T-helper 17 cell (primary cell): Measurements from ENCODE around the gene PLA2G2D. TPM values are rescaled to one million over a fixed set of nuclear protein-coding genes. Genes with fewer than 3 reads are reported as not detected.

Experiments used
- ATAC-seq: fragments of 150-1000 bp; cut with Tn5 transposase; 2 replicates; pipeline ENCODE4 v1.10.0; 2021; ENCODE audit warnings: mild to moderate bottlenecking, moderate library complexity
- DNase-seq, 3 donors: peaks; one replicate each; pipeline versions ENCODE4 v3.0.0 to v3.0.0-alpha.2; 2020 to 2021
- H3K9me3 ChIP-seq: one replicate; pipeline ENCODE4 v1.7.0; 2013; ENCODE audit warnings: low read length, mild to moderate bottlenecking; ENCODE audit not compliant: control insufficient read depth, poor library complexity, severe bottlenecking
- H3K27ac Mint-ChIP-seq: one replicate; pipeline ENCODE4 v1.8.0; 2022; ENCODE audit warnings: mild to moderate bottlenecking, moderate library complexity, mixed read lengths
- H3K27me3 Mint-ChIP-seq: one replicate; pipeline ENCODE4 v1.8.0; 2022; ENCODE audit warnings: mixed read lengths
- H3K36me3 Mint-ChIP-seq: one replicate; pipeline ENCODE4 v1.8.0; 2022; ENCODE audit warnings: low read depth, mixed read lengths
- H3K4me1 Mint-ChIP-seq: one replicate; pipeline ENCODE4 v1.8.0; 2022; ENCODE audit warnings: mild to moderate bottlenecking, mixed read lengths
- H3K4me3 Mint-ChIP-seq: one replicate; pipeline ENCODE4 v1.8.0; 2022; ENCODE audit warnings: mild to moderate bottlenecking, moderate library complexity, mixed read lengths
- total RNA-seq, 4 donors: library from RNA in 2 of 4; stranded (reverse) in 2 of 4; gene quantifications; one replicate each; pipeline ENCODE4 v1.2.3 and lab custom pipeline; 2022 to 2026

Gene PLA2G2D
- total RNA-seq, 2 donors from 2014 or later, result not detected

DNA sequence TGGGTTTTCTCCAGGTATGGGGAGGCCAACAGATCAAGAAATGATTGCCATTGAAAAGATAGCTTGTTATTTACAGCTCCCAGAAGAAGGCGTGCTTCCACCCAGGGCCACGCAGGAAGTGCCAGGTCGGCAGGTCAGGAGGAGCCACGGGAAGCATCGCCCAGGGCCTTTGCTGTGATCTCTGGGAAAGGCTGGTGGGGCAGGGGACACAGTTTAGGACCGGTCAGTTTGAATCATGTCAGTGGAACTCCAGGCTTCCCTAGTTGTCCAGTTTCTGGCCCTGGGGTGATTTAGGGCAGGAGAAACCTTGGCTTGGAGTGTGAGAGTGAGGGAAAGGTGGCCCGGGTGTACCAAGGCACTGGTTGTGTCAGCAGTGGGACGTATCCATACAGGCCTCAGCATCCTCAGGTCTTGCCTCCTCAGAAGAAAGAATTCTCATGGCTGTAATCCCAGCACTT is 38.0 kb downstream of the PLA2G2D start:
- Mint-ChIP-seq H3K27me3 (peaks cover 71% of the 10 kb centered on the region), H3K4me3 (no peak overlapping the region)

GRCh38 chr1:20080441-20081352 is 38.6 kb downstream of the PLA2G2D start:
- no peak for ATAC-seq
- no peak for DNase-seq
- no peaks in the 10 kb centered on the region for H3K9me3 ChIP-seq
- Mint-ChIP-seq H3K27me3 (peaks cover 76% of the 10 kb centered on the region), H3K4me3 (no peak overlapping the region), H3K36me3 (peaks cover 2% of the 10 kb centered on the region), H3K27ac (peak overlapping the region; percentile 77), H3K4me1 (peaks cover 15% of the 10 kb centered on the region)

More for the DNA sequence above, 38.0 kb downstream of the PLA2G2D start:
- no peak for ATAC-seq
- H3K9me3 ChIP-seq, result no peaks in the 10 kb centered on the region
- peaks cover 15% of the 10 kb centered on the region for H3K4me1 Mint-ChIP-seq
- H3K36me3 Mint-ChIP-seq, result peaks cover 2% of the 10 kb centered on the region
- H3K27ac Mint-ChIP-seq, result peak overlapping the region; percentile 77
- DNase-seq, result no peak

- Mint-ChIP-seq H3K4me1 (peaks cover 15% of the 10 kb centered on the region), H3K36me3 (peaks cover 2% of the 10 kb centered on the region), H3K27ac (no peak overlapping the region), H3K4me3 (no peak overlapping the region), H3K27me3 (peaks cover 78% of the 10 kb centered on the region)
- ATAC-seq (no peak), DNase-seq (no peak)
- H3K9me3 ChIP-seq, result no peaks in the 10 kb centered on the region
Measured at GRCh38 chr1:20079661-20080305, 39.6 kb downstream of the PLA2G2D start.

GRCh38 chr1:20078711-20079110 is 40.6 kb downstream of the PLA2G2D start:
- ATAC-seq (no peak), DNase-seq (no peak)
- Mint-ChIP-seq H3K27ac (peak overlapping the region; percentile 24), H3K36me3 (peaks cover 2% of the 10 kb centered on the region), H3K27me3 (peaks cover 70% of the 10 kb centered on the region), H3K4me1 (peaks cover 15% of the 10 kb centered on the region), H3K4me3 (no peak overlapping the region)
- no peaks in the 10 kb centered on the region for H3K9me3 ChIP-seq

DNA sequence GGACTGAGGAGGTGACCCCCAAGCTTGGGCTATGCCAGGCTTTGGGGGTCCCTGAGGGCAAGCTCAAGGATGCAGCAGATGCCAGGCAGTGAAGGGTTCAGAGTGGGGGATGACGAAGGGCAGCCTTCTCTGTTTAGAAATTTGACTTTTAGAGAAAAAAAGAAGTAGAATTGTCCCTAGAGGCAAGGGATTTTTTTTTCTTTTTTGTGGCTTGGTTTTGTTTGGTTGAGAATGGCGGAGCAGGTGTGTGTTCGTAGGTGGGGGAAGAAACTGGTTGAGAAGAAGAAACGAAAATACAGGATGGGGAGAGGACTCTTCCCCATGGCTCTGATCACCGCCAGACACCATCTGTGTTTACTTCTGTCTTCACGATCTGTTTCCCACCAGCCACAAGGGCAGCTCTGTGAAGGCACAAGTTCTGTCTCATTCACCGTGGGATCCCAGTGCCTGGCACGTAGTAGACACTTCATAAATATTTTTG is 41.1 kb downstream of the PLA2G2D start:
- Mint-ChIP-seq H3K27me3 (peaks cover 67% of the 10 kb centered on the region), H3K4me1 (peaks cover 15% of the 10 kb centered on the region), H3K36me3 (peaks cover 2% of the 10 kb centered on the region), H3K4me3 (no peak overlapping the region), H3K27ac (peak overlapping the region; percentile 24)
- DNase-seq (no peak), ATAC-seq (peak; percentile 42)
- H3K9me3 ChIP-seq, result no peaks in the 10 kb centered on the region

DNA sequence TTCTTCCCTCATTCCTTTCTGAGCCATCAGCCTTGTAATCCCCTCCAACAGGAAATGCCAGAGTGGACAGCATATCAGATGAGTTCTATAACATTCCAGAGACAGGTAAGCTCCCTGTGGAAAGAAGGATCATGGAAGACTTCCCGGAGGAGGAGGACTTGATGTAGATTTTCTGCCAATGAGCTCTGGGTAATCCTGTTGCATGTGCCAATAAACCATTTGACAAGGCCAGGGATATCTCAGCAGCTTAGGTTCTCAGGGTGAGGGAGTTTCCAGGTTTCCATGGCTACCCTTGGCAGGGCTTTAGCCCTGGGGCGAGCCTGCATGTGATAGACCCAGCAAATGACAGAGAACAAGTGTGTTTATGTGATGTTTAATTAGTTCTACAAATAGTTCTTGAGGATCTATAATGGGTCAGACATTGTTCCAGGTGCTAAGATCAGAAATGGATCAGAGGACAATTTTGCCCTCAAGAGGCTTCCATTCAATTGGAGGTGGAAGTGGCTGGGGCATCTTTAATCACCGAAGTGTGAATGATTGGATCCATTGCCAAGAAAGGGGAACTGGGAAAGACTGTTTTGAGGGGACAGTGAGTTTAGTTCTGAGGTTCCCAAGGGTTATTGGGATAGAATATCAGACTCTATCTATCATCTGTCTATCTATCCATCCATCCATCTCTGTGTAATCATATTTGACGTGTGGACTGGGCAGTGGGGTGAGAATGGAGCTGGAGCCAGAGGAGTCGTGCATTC is 42.5 kb downstream of the PLA2G2D start:
- H3K9me3 ChIP-seq, result no peaks in the 10 kb centered on the region
- Mint-ChIP-seq H3K27ac (no peak overlapping the region), H3K4me1 (peaks cover 22% of the 10 kb centered on the region), H3K36me3 (peaks cover 2% of the 10 kb centered on the region), H3K27me3 (peaks cover 65% of the 10 kb centered on the region), H3K4me3 (no peak overlapping the region)
- DNase-seq, result no peak
- ATAC-seq, result no peak

DNA sequence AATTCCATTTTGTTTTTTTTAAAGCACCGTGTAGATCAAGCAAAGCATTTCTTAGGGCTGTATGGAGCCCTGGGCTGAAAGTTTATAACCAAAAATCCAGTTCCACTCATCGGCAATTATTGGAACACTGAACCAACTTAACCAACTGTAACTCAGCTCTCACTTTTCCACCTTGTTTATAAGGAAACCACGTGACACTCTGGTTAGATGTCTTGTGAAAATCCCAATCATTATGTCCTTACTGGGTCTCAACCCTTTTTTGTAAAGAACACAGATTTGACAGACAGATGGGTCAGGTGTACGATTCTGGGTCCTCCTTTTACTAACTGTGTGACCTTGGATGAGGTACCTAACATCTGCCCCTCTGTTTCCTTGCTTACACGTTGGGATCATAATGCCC is 43.1 kb downstream of the PLA2G2D start:
- no peak for ATAC-seq
- Mint-ChIP-seq H3K4me1 (peaks cover 18% of the 10 kb centered on the region), H3K36me3 (peaks cover 2% of the 10 kb centered on the region), H3K4me3 (no peak overlapping the region), H3K27me3 (peaks cover 59% of the 10 kb centered on the region), H3K27ac (no peak overlapping the region)
- DNase-seq, result no peak
- no peaks in the 10 kb centered on the region for H3K9me3 ChIP-seq

DNA sequence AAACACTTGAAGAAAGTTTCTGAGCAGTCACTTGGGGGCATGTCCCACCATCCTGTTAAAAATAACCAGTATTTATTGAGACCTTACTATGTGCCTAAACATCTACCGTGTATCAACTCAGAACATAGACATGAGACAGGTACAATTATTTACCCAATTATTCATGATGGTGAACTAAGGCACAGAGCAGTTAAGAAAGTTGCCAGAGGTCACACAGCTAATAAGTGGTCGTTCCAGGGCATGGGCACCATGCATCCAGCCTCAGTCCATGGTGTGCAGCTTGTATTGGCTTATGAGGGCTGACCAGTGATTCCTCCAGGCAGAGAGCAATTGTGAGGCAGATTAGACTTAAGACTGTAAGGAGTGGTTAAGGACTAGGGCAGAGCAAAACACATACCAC is 44.0 kb downstream of the PLA2G2D start:
- no peak for DNase-seq
- Mint-ChIP-seq H3K27ac (no peak overlapping the region), H3K4me3 (no peak overlapping the region), H3K27me3 (peaks cover 50% of the 10 kb centered on the region), H3K36me3 (peaks cover 2% of the 10 kb centered on the region), H3K4me1 (peaks cover 14% of the 10 kb centered on the region)
- no peaks in the 10 kb centered on the region for H3K9me3 ChIP-seq
- no peak for ATAC-seq

GRCh38 chr1:20074725-20075171 is 44.6 kb downstream of the PLA2G2D start:
- no peaks in the 10 kb centered on the region for H3K9me3 ChIP-seq
- Mint-ChIP-seq H3K27me3 (peaks cover 48% of the 10 kb centered on the region), H3K4me1 (peaks cover 13% of the 10 kb centered on the region), H3K27ac (no peak overlapping the region), H3K4me3 (no peak overlapping the region), H3K36me3 (peaks cover 2% of the 10 kb centered on the region)
- DNase-seq (no peak), ATAC-seq (no peak)

- DNase-seq, result no peak
- no peak for ATAC-seq
- Mint-ChIP-seq H3K4me3 (no peak overlapping the region), H3K27ac (no peak overlapping the region), H3K36me3 (peaks cover 2% of the 10 kb centered on the region), H3K4me1 (peaks cover 12% of the 10 kb centered on the region), H3K27me3 (peaks cover 52% of the 10 kb centered on the region)
- H3K9me3 ChIP-seq, result no peaks in the 10 kb centered on the region
Measured at GRCh38 chr1:20074055-20074724, 45.1 kb downstream of the PLA2G2D start.

- ATAC-seq, result no peak
- Mint-ChIP-seq H3K4me1 (peaks cover 12% of the 10 kb centered on the region), H3K27ac (no peak overlapping the region), H3K27me3 (peaks cover 48% of the 10 kb centered on the region), H3K4me3 (no peak overlapping the region), H3K36me3 (no peaks in the 10 kb centered on the region)
- no peaks in the 10 kb centered on the region for H3K9me3 ChIP-seq
- no peak for DNase-seq
Measured at GRCh38 chr1:20073256-20073655, 46.1 kb downstream of the PLA2G2D start.

- no peaks in the 10 kb centered on the region for H3K9me3 ChIP-seq
- ATAC-seq, result no peak
- DNase-seq, result no peak
- no peaks in the 10 kb centered on the region for H3K36me3 Mint-ChIP-seq
- peaks cover 43% of the 10 kb centered on the region for H3K27me3 Mint-ChIP-seq
- peaks cover 7% of the 10 kb centered on the region for H3K4me1 Mint-ChIP-seq
- H3K27ac Mint-ChIP-seq, result no peak overlapping the region
- no peak overlapping the region for H3K4me3 Mint-ChIP-seq
Measured at GRCh38 chr1:20072771-20073170, 46.6 kb downstream of the PLA2G2D start.
